Brain microvascular endothelial cell (primary cell): ENCODE data around the gene TFF3.

Source experiments
- DNase-seq: peaks from one replicate; pipeline ENCODE4 v3.0.0-alpha.2; 2020
- H3K27ac ChIP-seq: fragments of 250-450 bp; sonication (Bioruptor Pico); 2 replicates; pipeline ENCODE4 v1.5.1; 2020; ENCODE audit warnings: mild to moderate bottlenecking, moderate library complexity
- H3K27me3 ChIP-seq: fragments of 250-450 bp; sonication (Bioruptor Pico); replicated peaks from 2 replicates; pipeline ENCODE4 v1.5.1; 2020; ENCODE audit warnings: mild to moderate bottlenecking
- H3K36me3 ChIP-seq: fragments of 250-450 bp; sonication (Bioruptor Pico); replicated peaks from 2 replicates; pipeline ENCODE4 v1.5.1; 2020; ENCODE audit warnings: mild to moderate bottlenecking
- H3K4me3 ChIP-seq: 2 replicates; pipeline ENCODE4 v1.5.1; 2011; ENCODE audit warnings: low read depth, mild to moderate bottlenecking, control low read depth, low read length, moderate library complexity
- in situ Hi-C: cut with HindIII; loops from 2 replicates; pipeline ENCODE4 v1.10.0; 2017; ENCODE audit warnings: low sequenced_read_pairs, low pct_ligation_motif_present
- TF ChIP-seq, protein P1 (sequence below): IDR thresholded peaks from 2 replicates; pipeline ENCODE4 v1.5.1; 2011; ENCODE audit warnings: low read depth, mild to moderate bottlenecking, moderate library complexity, low read length, control low read depth, inconsistent platforms; ENCODE audit errors: missing control alignments

TFF3 gene

DNA sequence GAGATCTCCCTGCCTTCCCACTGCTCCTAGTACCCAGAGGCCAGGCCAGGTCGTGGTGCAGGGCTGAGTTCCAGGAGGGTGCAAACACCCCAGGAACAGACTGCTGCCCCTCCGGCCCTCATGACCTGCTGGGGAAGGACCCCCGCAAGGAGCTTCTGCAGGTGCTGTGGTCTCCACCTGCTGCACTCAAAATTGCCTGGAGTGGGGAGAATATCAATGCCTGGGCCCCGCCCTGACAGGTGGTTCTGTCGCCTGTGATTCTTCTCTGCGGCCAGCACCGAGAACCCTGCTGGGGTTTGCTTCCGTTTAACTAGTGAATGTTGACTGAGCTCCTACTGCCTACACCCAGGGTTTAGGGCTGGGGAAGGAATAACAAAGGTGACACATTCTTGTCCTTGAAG, 2.1 kb upstream of the TFF3 start:
- no peaks in the 10 kb centered on the region for H3K36me3 ChIP-seq
- in situ Hi-C loops, result no loop called here
- no peak for DNase-seq
- H3K27ac ChIP-seq, result no peak overlapping the region
- no peak overlapping the region for H3K4me3 ChIP-seq
- TF ChIP-seq, protein P1, sequence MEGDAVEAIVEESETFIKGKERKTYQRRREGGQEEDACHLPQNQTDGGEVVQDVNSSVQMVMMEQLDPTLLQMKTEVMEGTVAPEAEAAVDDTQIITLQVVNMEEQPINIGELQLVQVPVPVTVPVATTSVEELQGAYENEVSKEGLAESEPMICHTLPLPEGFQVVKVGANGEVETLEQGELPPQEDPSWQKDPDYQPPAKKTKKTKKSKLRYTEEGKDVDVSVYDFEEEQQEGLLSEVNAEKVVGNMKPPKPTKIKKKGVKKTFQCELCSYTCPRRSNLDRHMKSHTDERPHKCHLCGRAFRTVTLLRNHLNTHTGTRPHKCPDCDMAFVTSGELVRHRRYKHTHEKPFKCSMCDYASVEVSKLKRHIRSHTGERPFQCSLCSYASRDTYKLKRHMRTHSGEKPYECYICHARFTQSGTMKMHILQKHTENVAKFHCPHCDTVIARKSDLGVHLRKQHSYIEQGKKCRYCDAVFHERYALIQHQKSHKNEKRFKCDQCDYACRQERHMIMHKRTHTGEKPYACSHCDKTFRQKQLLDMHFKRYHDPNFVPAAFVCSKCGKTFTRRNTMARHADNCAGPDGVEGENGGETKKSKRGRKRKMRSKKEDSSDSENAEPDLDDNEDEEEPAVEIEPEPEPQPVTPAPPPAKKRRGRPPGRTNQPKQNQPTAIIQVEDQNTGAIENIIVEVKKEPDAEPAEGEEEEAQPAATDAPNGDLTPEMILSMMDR, result no peak
- no peaks in the 10 kb centered on the region for H3K27me3 ChIP-seq

DNA sequence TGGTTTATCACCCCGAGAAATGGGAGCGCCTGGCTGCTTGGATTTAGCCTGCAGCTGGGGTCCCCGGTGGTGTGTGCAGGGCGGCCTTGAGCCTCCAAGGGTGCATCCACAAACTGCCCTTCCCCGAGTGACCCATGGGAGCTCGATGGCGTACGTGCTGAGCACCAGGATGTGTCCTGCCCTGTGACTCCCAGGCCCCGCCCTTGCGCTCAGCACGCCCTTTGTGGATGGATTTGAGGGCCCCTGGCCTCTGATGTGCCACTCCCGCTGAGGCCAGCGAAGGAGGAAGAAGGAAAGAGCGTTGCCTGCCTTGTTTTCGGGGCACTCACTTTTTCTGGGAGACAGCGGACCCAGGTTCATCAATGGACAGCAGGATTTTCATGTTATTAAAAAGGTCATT, 1.7 kb upstream of the TFF3 start:
- H3K27me3 ChIP-seq, result no peaks in the 10 kb centered on the region
- H3K27ac ChIP-seq, result no peak overlapping the region
- DNase-seq, result no peak
- no peaks in the 10 kb centered on the region for H3K36me3 ChIP-seq
- H3K4me3 ChIP-seq, result no peak overlapping the region
- TF ChIP-seq, protein P1, result no peak
- in situ Hi-C loops, result no loop called here

DNA sequence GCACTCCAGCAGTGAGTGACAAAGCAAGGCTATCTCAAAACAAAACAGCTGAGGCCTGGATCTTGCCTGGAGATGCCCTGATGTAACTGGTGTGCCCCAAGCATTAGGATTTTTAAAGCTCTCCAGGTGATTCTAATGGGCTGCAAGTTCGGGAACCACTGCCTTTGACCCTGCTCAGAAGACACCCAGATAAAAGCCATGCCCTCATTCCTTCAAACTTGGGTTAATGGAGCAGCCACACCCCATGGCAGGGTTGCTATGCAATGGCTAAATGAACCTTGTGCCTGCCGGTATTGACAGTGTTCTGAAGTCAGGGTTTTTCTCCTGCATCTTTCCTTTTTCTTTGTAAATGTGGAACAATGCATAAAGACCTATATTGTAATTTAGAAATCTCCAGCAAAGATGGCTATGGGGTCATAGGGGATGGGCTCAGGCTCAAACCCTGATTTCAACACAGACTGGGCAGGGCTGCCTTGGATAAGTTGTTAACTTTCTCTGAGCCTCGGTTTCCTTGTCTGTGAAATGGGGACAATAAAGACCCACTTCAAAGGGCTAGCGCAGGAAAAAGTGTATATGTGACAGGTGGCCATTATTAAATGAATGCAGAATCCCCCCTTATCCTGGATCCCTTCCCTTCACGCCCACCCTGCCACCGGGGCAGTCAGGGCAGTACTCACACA, 453 bp downstream of the TFF3 start:
- Histone ChIP-seq H3K27ac (no peak overlapping the region), H3K4me3 (no peak overlapping the region), H3K36me3 (no peaks in the 10 kb centered on the region), H3K27me3 (no peaks in the 10 kb centered on the region)
- DNase-seq, result no peak
- in situ Hi-C loops, result no loop called here
- TF ChIP-seq, protein P1, result no peak

DNA sequence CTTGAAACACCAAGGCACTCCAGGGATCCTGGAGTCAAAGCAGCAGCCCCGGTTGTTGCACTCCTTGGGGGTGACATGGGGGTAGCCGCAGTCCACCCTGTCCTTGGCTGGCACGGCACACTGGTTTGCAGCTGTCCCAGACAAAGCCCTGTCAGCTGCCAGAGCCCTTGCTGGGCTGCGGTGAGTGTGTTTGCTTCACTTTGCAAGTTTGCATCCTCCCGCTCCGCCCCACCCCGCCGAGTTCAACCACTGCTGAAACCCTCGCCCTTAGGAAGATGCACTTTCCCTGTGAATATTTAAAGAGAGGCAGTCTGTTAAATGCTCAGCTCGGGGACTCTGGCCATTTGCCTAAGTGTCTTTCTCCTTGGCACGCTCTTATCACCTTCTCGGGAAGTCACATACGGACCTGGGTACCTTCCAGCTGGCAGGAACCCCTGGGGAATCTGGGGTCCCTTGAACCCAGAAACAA, 1.7 kb downstream of the TFF3 start:
- Histone ChIP-seq H3K36me3 (no peaks in the 10 kb centered on the region), H3K27ac (no peak overlapping the region), H3K27me3 (no peaks in the 10 kb centered on the region), H3K4me3 (no peak overlapping the region)
- no peak for DNase-seq
- in situ Hi-C loops, result no loop called here
- TF ChIP-seq, protein P1, result no peak

DNA sequence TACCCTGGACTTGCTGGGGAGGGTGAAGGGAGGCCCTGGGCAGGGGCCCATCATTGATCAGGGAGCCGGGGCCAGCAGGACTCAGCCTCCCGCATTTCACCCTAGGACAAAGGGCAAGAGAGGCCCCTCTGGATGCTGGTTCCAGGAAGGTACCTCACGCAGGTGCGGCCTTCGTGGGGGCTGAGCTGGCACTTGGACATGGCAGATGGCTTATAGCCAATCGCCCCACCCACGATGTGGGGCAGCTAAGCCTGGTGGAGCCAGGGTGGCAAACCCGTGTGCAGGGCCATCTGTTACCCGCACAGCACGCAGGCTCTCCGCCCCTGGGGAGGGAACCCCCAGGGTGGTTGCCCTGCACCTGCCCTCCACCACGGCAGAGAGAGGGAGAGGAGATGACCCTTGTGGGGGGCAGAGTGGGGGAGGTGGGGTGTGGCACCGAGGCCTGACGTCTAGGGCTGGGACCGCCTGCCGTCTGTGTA, 2.5 kb downstream of the TFF3 start:
- Histone ChIP-seq H3K36me3 (no peaks in the 10 kb centered on the region), H3K4me3 (no peak overlapping the region), H3K27me3 (no peaks in the 10 kb centered on the region), H3K27ac (no peak overlapping the region)
- TF ChIP-seq, protein P1, result no peak
- no peak for DNase-seq
- in situ Hi-C loops, result no loop called here
